Loucy (cell line): Measurements from ENCODE around the gene PKNOX2.

Experiments used
- H2AFZ ChIP-seq: fragments of 200-600 bp; sonication (generic); 2 replicates; pipeline ENCODE4 v1.6.0; 2016; ENCODE audit warnings: antibody characterized with exemption, mild to moderate bottlenecking, low read length, moderate library complexity
- H3F3A ChIP-seq: fragments of 200-600 bp; 2 replicates; pipeline ENCODE4 v1.6.0; 2016; ENCODE audit warnings: antibody characterized with exemption, low read depth, mild to moderate bottlenecking
- H3K27me3 ChIP-seq: fragments of 200-600 bp; sonication (generic); 2 replicates; pipeline ENCODE4 v1.6.1; 2014; ENCODE audit warnings: low read length, mild to moderate bottlenecking; ENCODE audit not compliant: insufficient read depth, poor library complexity, severe bottlenecking
- H3K36me3 ChIP-seq: fragments of 200-600 bp; sonication (generic); 2 replicates; pipeline ENCODE4 v1.6.1; 2016; ENCODE audit warnings: low read length; ENCODE audit not compliant: insufficient read depth
- H3K4me1 ChIP-seq: fragments of 200-600 bp; sonication (generic); 2 replicates; pipeline ENCODE4 v1.5.1; 2014; ENCODE audit warnings: low read length, mild to moderate bottlenecking; ENCODE audit not compliant: insufficient read depth, poor library complexity, severe bottlenecking
- H3K4me2 ChIP-seq: fragments of 200-600 bp; sonication (generic); 2 replicates; pipeline ENCODE4 v1.6.0; 2014; ENCODE audit warnings: antibody characterized with exemption, low read length, low read depth, mild to moderate bottlenecking; ENCODE audit not compliant: poor library complexity, severe bottlenecking
- H3K4me3 ChIP-seq: fragments of 200-600 bp; sonication (generic); 2 replicates; pipeline ENCODE4 v1.5.1; 2014; ENCODE audit warnings: low read length, mild to moderate bottlenecking, mixed read lengths; ENCODE audit not compliant: poor library complexity, severe bottlenecking
- H3K79me2 ChIP-seq: fragments of 200-600 bp; sonication (generic); 2 replicates; pipeline ENCODE4 v1.6.1; 2014; ENCODE audit warnings: low read length; ENCODE audit not compliant: insufficient read depth
- H3K9ac ChIP-seq: fragments of 200-600 bp; sonication (generic); 2 replicates; pipeline ENCODE4 v1.6.0; 2014; ENCODE audit warnings: mild to moderate bottlenecking, low read depth, low read length, moderate library complexity; ENCODE audit not compliant: poor library complexity, severe bottlenecking
- H3K9me2 ChIP-seq: fragments of 200-600 bp; sonication (generic); replicated peaks from 2 replicates; pipeline ENCODE4 v1.6.1; 2016; ENCODE audit warnings: low read depth, low read length, mixed read lengths
- H3K9me3 ChIP-seq: fragments of 200-600 bp; sonication (generic); 2 replicates; pipeline ENCODE4 v1.6.1; 2014; ENCODE audit warnings: mild to moderate bottlenecking, antibody characterized with exemption, low read length, low read depth; ENCODE audit not compliant: insufficient read depth
- H4K20me1 ChIP-seq: fragments of 200-600 bp; sonication (generic); 2 replicates; pipeline ENCODE4 v1.6.0; 2014; ENCODE audit warnings: antibody characterized with exemption, low read length, mild to moderate bottlenecking; ENCODE audit not compliant: insufficient read depth, poor library complexity, severe bottlenecking
- CTCF ChIP-seq: fragments of 200-600 bp; sonication (generic); conservative IDR thresholded peaks from 2 replicates; pipeline ENCODE4 v1.5.1; 2014; ENCODE audit warnings: mild to moderate bottlenecking, antibody characterized with exemption, low read length
- EZH2phosphoT487 ChIP-seq: fragments of 200-600 bp; IDR thresholded peaks from 2 replicates; pipeline ENCODE4 v1.6.1; 2018; ENCODE audit warnings: antibody characterized with exemption, mild to moderate bottlenecking, moderate library complexity, borderline replicate concordance

Gene PKNOX2

GRCh38 chr11:125253795-125254525, 89.4 kb downstream of the PKNOX2 start:
- Histone ChIP-seq H3K4me3 (no peak overlapping the region), H3K9ac (no peak overlapping the region), H3F3A (no peaks in the 10 kb centered on the region), H3K79me2 (no peaks in the 10 kb centered on the region), H3K36me3 (no peaks in the 10 kb centered on the region), H2AFZ (no peak overlapping the region), H3K9me2 (no peaks in the 10 kb centered on the region), H3K27me3 (no peaks in the 10 kb centered on the region), H4K20me1 (no peaks in the 10 kb centered on the region), H3K4me1 (no peaks in the 10 kb centered on the region), H3K4me2 (no peak overlapping the region), H3K9me3 (no peaks in the 10 kb centered on the region)
- TF ChIP-seq EZH2phosphoT487 = no peak

- peak overlapping the region; percentile 67; the same call in 1 of the 2 replicates for H2AFZ ChIP-seq
- H3K4me3 ChIP-seq = no peak overlapping the region
- no peaks in the 10 kb centered on the region for H3K9me2 ChIP-seq
- no peaks in the 10 kb centered on the region for H3K27me3 ChIP-seq
- H3K36me3 ChIP-seq = no peaks in the 10 kb centered on the region
- no peaks in the 10 kb centered on the region for H3K4me1 ChIP-seq
- no peaks in the 10 kb centered on the region for H4K20me1 ChIP-seq
- no peak overlapping the region for H3K9ac ChIP-seq
- no peaks in the 10 kb centered on the region for H3F3A ChIP-seq
- TF ChIP-seq EZH2phosphoT487 (no peak), CTCF (no peak)
- peak overlapping the region; percentile 23 for H3K4me2 ChIP-seq
- H3K79me2 ChIP-seq = no peaks in the 10 kb centered on the region
- no peaks in the 10 kb centered on the region for H3K9me3 ChIP-seq
These were observed 92.1 kb downstream of the PKNOX2 start for GRCh38 chr11:125256541-125257189.

- Histone ChIP-seq H3K9me2 (no peaks in the 10 kb centered on the region), H3K79me2 (no peaks in the 10 kb centered on the region), H4K20me1 (no peaks in the 10 kb centered on the region), H3K9me3 (no peaks in the 10 kb centered on the region), H2AFZ (no peak overlapping the region), H3K9ac (no peak overlapping the region), H3K4me1 (no peaks in the 10 kb centered on the region), H3K27me3 (no peaks in the 10 kb centered on the region), H3K36me3 (no peaks in the 10 kb centered on the region), H3K4me3 (no peak overlapping the region), H3F3A (no peaks in the 10 kb centered on the region), H3K4me2 (no peak overlapping the region)
- TF ChIP-seq EZH2phosphoT487 (no peak), CTCF (0 out of 2 replicates have a peak, but pooled peaks have one; percentile 9)
These were observed 92.6 kb downstream of the PKNOX2 start for GRCh38 chr11:125257190-125257579.
